Endometrial microvascular endothelial cells (primary cell): ENCODE measurements around the gene TPST2. TPM values are rescaled to one million over a fixed set of nuclear protein-coding genes. Genes with fewer than 3 reads are reported as not detected.

ENCODE experiments used
- in situ Hi-C: cut with HindIII; loops from 2 replicates; pipeline ENCODE4 v1.10.0; 2017; ENCODE audit warnings: low sequenced_read_pairs, low pct_unique_long_range_greater_than_20kb; ENCODE audit errors: inconsistent ontology term
- total RNA-seq: library from RNA; depleted of rRNA; stranded (reverse); fragments of >200 nt; gene quantifications from one replicate; pipeline ENCODE4 v1.2.3, GENCODE V29; 2015; ENCODE audit errors: inconsistent ontology term

TPST2 gene
- total RNA-seq, 1 donor from 2014 or later: 55.7 TPM

DNA sequence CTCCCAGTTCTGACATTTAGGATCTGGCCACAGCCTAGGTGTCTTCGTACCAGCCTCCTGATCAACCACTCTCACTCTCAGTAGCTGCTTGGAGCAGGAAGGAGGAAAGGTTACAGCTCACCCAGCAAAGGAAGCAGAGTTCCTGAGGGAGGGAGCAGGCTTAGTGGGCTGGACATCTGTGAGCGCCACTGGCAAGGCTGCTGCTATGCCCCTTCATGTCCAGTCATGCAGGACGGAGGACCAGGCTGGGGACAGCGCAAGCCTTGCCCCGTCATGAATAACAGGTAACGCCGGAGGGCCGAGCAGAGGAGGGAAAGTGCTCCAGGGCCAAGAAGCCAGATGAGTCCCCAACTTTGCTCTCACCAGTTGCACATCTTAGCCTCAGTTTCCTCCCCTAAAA lies 25.8 kb downstream of the TPST2 start:
- in situ Hi-C loops: no loop called here

DNA sequence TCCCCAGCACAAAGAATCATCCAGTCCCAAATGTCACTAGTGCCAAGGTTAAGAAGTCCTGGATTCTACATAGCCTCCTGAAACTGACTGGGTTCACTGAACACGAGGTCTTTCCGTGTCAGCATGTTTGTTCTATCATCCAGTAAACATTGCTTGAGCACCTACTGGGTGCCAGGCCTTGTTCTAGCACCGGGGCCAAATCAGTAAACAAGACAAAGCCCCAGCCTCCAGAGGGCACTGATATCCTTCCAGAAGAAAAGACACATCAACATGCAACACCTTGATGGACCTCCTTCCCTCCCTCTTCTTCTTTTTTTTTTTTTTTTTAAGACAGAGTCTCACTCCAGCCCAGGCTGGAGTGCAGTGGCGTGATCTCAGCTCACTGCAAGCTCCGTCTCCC lies 26.9 kb downstream of the TPST2 start:
- in situ Hi-C loops: no loop called here

GRCh38 chr22:26561756-26562417 lies 28.0 kb downstream of the TPST2 start:
- in situ Hi-C loops: no loop called here

GRCh38 chr22:26559961-26560575 lies 29.9 kb downstream of the TPST2 start:
- in situ Hi-C loops: no loop called here

- in situ Hi-C loops: no loop called here
These were observed 31.6 kb downstream of the TPST2 start for GRCh38 chr22:26558248-26558895.

DNA sequence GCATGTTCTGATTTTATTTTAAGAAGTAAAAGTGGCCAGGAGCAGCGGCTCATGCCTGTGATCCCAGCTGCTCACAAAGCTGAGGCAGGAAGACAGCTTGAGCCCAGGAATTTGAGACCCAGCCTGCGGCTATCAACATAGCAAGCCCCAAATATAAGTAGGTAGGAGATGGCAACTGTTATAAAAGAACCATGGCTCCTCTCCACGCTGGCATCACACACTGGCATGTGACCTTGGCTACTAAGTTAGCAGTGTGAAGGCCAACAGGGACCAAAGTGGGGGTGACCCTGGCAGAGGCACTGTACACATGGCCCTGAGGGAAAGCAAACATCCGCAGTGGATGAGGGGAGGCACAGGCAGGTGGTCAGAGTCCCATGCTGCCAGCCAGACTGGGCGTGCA lies 33.0 kb downstream of the TPST2 start:
- in situ Hi-C loops: no loop called here

- in situ Hi-C loops: no loop called here
These were observed 34.5 kb downstream of the TPST2 start for GRCh38 chr22:26555478-26555877.

DNA sequence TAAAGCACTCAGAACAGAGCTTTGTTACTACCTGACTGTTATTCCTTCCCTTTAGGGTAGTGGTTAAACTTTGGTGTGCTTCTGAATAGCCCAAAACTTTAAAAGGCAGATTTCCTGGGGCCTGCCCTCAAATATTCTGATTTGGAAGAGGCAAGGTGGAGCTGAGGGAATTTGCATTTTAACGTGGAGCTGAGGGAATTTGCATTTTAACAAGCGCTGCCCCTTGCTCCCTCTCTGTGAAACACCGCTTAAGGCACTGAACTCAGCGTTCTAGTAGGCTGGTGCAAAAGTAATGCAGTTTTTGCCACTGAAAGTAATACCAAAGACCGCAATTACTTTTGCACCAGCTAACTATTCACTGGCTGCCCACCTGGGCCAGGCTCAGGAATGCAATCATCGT lies 35.0 kb downstream of the TPST2 start:
- in situ Hi-C loops: no loop called here

- in situ Hi-C loops: no loop called here
These were observed 36.7 kb downstream of the TPST2 start for GRCh38 chr22:26553056-26553752.

GRCh38 chr22:26552466-26552865 lies 37.5 kb downstream of the TPST2 start:
- in situ Hi-C loops: no loop called here

DNA sequence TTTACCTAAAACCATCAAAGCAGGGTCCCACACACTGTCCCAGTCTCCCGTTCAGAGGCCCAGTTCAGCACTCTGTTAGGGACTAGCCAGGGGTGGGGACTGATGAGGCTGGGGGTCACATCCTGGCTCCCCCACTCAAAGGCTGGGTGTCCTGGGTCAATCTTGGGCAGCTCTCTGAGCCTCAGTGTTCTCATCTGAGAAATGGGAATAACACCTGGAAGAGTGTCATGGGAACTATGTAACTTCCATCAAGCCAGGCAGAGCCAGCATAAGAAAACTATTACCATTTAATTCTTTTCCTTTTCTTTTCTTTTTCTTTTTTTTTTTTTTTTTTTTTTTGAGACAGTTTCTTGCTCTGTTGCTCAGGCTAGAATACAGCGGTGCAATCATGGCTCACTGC lies 38.4 kb downstream of the TPST2 start:
- in situ Hi-C loops: no loop called here

DNA sequence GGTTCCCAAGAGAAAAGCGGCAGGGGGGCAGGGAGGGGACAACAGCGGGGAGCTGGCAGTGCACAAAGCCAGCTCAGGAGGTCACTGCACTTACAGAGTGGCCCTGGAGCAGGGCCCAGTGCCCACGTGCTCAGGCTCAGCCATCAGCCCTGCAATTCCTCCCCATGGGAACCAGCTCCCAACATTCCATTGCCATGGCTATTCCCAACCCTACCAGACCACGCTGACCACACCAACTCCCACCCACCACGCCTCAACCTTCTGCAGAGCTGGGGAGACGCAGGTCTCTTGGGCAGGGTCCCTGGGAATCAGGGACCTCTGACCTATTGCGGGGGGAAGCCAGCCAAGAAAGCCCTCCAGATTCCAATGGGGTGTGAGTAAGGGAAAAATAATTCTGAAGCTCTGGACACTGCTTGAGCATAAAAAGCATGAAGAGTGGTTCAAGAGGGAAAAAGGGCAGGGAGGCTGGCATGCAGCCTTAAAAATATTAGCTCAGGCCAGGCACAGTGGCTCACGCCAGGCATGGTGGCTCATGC lies 39.4 kb downstream of the TPST2 start:
- in situ Hi-C loops: no loop called here

DNA sequence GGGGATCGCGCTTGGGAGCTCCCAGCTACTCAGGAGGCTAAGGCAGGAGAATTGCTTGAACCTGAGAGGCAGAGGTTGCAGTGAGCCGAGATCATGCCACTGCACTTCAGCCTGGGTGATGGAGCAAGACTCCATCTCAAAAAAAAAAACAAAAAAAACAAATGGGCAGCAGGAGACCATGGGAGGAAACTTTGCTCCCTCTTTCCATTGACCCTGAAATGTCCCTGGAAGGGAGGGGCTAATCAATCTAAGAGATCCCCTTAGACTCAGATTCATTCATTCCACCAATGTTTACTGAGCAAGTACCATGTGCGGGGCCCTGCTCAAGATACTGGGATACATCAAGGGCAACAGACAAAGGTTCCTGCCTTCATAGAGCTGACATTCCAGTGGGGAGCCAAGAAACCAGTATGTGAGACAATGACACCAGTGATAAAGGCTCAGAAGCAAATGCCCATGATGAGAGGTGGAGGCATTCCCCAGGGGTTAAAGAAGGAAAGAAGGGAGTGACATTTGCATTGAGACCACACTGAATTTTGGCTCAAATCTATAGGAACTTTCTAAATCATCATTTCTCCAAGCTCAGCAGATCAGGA lies 39.9 kb downstream of the TPST2 start:
- in situ Hi-C loops: no loop called here

GRCh38 chr22:26548984-26549383 lies 40.9 kb downstream of the TPST2 start:
- in situ Hi-C loops: no loop called here

- in situ Hi-C loops: no loop called here
These were observed 41.6 kb downstream of the TPST2 start for GRCh38 chr22:26548303-26548702.

DNA sequence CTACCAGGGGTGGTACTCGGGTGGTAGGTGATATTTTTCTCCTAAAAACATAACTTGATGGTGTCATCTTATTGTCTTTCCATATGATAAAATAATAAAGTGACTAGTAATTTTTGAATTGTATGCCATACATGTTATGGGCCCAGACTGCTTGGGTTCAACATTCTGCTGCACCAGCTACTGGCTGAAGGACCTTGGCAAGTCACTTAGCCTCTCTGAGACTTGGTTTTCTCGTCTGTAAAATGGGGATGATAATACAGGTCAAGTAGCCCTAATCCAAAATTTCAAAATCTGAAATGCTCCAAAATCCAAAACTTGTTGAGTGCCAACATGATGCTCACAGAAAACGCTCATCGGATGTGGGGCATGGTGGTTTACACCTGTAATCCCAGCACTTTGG lies 42.1 kb downstream of the TPST2 start:
- in situ Hi-C loops: no loop called here

GRCh38 chr22:26547426-26547825 lies 42.5 kb downstream of the TPST2 start:
- in situ Hi-C loops: no loop called here

- in situ Hi-C loops: no loop called here
These were observed 43.6 kb downstream of the TPST2 start for GRCh38 chr22:26546282-26546681.

DNA sequence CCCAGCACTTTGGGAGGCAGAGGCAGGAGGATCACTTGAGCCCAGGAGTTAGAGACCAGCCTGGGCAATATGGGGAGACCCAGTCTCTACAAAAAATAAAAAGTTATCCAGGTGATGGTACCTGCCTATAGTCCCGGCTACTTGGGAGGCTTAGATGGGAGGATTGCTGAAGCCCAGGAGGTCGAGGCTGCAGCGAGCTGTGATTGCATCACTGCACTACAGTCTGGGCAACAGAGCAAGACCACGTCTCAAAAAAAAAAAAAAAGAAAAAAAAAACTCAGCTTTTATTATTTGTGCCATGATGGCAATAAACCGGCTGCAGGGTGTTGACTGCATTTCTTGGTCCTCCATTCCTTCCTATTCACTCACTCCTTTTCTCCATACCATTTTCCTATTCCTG lies 44.1 kb downstream of the TPST2 start:
- in situ Hi-C loops: no loop called here
